Fibroblast of the conjunctiva (primary cell): Measurements from ENCODE around the gene GMCL2.

ENCODE experiments used
- DNase-seq: peaks from one replicate; pipeline ENCODE4 v3.0.0-alpha.2; 2010; ENCODE audit warnings: low read depth

GMCL2 gene

GRCh38 chr5:178221853-178222252 is 34.7 kb upstream of the GMCL2 start:
- no peak for DNase-seq

GRCh38 chr5:178221282-178221681 is 34.1 kb upstream of the GMCL2 start:
- DNase-seq: no peak

GRCh38 chr5:178218827-178219226 is 31.7 kb upstream of the GMCL2 start:
- DNase-seq: no peak

- no peak for DNase-seq
Measured at GRCh38 chr5:178218237-178218776, 31.1 kb upstream of the GMCL2 start.

- DNase-seq: no peak
Measured at GRCh38 chr5:178216779-178217178, 29.6 kb upstream of the GMCL2 start.

- no peak for DNase-seq
Measured at GRCh38 chr5:178216088-178216534, 28.9 kb upstream of the GMCL2 start.

- no peak for DNase-seq
Measured at GRCh38 chr5:178215280-178216002, 28.3 kb upstream of the GMCL2 start.

GRCh38 chr5:178214160-178214803 is 27.1 kb upstream of the GMCL2 start:
- DNase-seq: no peak

- DNase-seq: no peak
Measured at GRCh38 chr5:178213748-178214151, 26.6 kb upstream of the GMCL2 start.

- no peak for DNase-seq
Measured at GRCh38 chr5:178213003-178213461, 25.9 kb upstream of the GMCL2 start.

GRCh38 chr5:178212241-178213002 is 25.3 kb upstream of the GMCL2 start:
- DNase-seq: no peak

- no peak for DNase-seq
Measured at GRCh38 chr5:178211095-178212048, 24.2 kb upstream of the GMCL2 start.

GRCh38 chr5:178210686-178211085 is 23.5 kb upstream of the GMCL2 start:
- no peak for DNase-seq

- DNase-seq: no peak
Measured at GRCh38 chr5:178210073-178210535, 22.9 kb upstream of the GMCL2 start.

- DNase-seq: no peak
Measured at GRCh38 chr5:178209334-178210072, 22.3 kb upstream of the GMCL2 start.

- DNase-seq: no peak
Measured at GRCh38 chr5:178208540-178209227, 21.5 kb upstream of the GMCL2 start.

GRCh38 chr5:178207917-178208280 is 20.7 kb upstream of the GMCL2 start:
- no peak for DNase-seq

- DNase-seq: no peak
Measured at GRCh38 chr5:178207183-178207916, 20.2 kb upstream of the GMCL2 start.
